ENCODE results near the gene ZNF827.

Gene ZNF827

GRCh38 chr4:145709336-145709735, 229.3 kb downstream of the ZNF827 start:
- no peak for DNase-seq (ENCODE audit: low read depth)

Measured in stromal cell of bone marrow (primary cell).